ENCODE measurements around the gene HEXIM1.

The HEXIM1 gene, protein sequence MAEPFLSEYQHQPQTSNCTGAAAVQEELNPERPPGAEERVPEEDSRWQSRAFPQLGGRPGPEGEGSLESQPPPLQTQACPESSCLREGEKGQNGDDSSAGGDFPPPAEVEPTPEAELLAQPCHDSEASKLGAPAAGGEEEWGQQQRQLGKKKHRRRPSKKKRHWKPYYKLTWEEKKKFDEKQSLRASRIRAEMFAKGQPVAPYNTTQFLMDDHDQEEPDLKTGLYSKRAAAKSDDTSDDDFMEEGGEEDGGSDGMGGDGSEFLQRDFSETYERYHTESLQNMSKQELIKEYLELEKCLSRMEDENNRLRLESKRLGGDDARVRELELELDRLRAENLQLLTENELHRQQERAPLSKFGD

DNA sequence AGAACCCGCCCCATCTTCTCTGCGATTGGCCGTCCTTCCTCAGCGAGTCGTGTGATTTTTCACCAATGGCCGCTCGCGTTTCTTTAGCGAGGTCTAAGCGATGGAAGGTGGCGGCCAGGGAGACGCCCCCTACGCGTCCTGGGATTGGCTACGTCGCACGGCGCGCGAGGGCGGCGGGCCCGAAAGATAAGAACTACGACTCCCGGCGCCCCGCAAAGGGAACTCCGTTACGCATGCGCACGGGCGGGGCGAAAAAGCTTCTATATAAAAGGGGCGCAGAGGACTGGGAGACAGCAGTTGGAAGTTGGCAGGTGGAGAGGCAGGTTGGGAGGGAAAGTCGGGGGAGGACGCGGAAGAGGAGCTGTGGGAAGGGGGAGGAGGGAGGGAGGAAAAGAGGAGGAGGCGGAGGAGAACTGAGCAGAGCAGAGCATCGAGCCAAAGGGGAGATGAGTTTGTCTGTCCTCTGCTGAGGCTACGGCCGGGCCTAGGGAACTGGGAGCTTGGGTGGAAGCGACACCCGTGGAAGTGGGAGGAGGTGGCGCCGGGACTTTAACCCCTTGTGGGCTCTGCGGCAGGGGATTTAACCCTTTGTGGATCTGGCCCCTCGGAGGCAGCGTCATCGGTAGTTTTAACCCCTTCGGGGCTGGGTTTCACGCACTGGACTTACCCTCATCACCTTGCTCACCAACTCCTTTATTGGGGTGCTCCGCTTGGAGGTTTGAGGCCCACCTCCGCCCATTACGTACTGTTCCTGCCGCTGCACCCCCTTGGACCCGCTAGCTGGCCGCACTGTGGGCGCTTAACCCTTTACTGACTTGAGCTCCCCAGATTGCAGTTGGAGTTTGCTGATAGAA, at the start of gene HEXIM1:
TSS of gene HEXIM1 (plus strand) at position 293 of the 854 bp plus-strand sequence. CDS start 716 bp downstream, outside the sequence.
- peak; percentile 97 for FAIRE-seq

DNA sequence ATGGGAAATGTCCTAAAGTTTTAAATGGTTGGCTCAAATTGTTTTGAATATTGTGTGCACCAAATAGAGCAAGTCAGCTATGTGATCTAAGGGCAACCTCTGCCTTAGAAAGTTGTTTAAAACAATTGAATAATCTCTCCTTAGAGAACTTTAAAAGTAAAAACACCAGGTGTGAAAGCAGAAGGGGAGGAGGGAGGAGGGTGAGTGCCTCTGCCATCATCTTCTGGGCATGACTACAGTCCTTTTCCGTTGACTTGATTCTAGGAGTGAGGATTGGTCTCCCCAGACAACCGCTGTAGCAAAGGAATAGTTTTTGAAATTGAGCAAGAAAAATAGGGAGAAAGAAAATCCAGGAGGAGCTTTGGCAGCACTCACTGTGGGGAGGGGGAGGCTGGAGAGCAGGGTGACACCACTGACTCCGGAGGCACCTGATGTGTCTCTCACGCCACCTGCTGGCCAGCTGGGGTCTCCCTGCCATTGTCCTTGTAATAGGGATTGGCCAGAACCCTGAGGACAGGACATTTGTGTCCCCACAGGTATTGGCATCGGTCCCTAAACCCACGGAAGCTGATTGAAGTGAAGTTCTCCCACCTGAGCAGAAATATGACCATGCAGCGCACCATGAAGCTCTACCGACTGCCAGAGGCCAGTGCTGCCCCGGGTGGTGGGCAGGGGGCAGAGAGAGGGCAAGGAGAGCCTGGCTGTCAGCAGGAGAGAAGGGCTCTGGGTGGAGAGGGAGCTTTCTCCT, 49.2 kb upstream of the HEXIM1 start:
- FAIRE-seq: peak; percentile 23

DNA sequence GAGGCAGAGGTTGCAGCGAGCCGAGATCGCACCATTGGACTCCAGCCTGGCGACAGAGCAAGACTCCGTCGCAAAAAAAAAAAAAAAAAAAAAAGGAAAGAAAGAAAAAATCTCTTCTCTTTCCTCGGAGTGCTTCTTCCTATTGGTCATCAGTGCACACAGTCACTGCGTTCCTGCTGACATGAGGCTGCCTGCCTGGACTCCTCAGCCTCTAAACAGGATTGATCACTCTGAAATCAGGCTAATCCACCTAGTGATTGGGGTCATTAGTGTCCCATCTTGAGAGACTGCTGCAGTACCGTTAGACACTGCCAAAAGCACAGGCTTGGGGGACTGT, 46.8 kb upstream of the HEXIM1 start:
- no peak for FAIRE-seq

DNA sequence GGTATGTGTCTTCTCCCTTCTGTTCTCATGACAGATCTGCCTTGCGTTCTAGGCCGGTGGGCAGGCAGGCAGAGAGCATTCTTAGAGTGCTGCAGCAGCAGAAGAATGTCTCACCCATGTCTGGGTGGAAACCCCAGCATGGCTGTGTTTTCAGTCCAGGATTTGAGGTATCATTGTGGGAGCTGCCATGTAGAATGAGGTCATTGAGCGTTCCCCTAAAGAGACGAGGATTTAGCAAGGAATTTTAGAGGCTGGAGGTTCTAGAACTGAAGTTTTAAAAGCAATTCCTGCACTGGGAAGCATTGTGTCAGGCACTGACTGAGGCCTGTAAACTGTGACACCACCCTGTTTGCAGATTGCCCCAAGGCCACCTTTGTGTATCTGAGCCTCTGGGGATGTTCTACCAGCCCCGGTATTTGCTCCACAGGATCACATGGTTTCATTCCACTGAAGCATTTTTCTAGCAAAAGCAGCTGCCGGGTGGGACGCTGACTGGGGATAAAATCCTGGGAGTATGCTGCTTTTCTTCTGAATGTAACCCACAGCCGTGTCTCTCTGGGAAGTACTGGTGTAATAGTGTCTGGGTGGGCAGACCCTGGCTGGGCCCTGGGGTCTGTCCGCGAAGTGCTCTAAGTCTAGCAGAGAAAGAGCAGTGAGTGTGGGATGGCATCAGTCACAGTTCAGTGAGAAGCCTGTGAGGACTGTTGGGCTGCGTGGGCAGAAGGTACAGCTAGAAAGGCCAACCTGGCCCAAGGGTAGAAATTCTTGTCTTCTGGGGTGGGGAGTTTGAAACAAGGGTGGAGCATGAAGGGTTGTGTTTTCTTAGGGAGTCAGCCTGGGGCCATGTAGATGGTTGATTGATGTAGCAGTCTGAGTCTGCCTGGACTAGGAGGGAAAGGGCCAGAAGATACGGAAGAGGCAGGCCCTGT, 46.1 kb upstream of the HEXIM1 start:
- FAIRE-seq: no peak

DNA sequence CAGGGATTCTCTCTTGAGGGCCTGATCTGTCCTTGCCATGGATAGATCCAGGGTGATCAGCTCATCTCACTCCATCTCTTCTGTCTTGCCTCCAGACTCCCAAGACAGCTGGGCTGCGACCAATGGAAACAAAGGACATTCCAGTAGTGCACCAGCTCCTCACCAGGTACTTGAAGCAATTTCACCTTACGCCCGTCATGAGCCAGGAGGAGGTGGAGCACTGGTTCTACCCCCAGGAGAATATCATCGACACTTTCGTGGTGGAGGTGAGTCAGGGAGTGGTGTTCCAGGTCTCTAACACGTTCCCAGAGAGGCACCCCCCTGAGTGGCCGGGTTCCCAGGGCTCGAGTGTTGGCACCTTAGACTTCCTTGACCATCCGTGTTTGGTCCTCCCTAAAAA, 45.4 kb upstream of the HEXIM1 start:
- no peak for FAIRE-seq

DNA sequence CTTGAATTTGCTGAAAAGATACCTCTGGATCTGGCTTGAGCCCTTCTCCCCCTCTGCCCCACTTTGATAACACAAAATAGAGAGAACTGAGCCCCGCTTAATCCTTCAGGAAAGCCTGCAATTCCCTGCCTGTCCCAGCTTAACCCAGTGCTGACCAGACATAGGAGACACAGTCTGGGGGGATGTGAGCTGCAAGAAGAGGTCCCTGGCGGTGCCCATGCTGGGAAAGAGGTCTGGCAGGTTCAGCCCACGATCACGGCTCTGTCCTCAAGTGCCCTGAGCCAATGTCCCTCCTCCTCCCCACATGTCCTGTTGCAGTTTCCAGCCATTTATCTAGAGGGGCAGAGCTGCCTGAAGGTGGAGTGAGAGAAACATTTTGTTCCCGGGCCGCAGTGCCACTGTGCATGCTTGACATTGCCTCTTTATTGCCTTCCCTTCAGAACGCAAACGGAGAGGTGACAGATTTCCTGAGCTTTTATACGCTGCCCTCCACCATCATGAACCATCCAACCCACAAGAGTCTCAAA, 44.9 kb upstream of the HEXIM1 start:
- FAIRE-seq: no peak

DNA sequence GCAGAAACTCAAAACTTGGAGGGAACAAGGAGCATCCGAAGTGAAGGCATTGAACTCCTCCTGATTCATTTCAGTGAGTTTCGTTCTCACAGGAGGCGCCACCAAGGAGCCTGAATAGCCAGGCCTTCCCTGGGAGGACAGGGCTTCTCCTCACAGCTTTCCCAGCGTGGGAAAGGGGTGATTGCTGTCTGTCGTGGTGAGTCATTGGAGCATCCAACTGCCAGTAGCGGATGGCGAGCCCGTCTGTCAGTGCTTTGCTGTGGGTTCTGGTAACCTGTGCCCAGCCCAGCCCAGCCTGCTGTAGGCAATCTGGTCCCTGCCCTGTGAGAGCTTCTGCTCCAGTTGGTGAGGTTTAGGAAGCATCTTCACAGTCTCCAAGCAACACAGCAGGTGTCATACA, 44.2 kb upstream of the HEXIM1 start:
- no peak for FAIRE-seq

DNA sequence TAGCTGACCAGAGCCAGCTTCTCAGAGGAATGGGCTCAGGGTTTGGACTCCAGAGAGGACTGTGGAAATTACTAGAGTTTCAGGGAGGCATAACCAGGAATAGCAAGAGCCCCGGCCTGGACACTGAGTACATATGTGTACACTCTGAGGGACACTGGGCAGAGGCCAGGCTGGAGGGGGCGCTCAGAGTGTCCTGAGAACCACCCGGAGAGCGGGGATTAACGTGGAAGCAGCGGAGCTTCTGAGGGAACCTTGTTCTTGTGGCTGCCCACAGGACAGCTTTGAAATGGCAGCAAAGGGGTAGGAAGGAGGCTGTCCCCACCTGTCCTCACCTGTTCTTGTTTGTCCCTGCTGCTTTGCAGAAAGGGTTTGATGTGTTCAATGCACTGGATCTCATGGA, 43.8 kb upstream of the HEXIM1 start:
- FAIRE-seq: no peak

DNA sequence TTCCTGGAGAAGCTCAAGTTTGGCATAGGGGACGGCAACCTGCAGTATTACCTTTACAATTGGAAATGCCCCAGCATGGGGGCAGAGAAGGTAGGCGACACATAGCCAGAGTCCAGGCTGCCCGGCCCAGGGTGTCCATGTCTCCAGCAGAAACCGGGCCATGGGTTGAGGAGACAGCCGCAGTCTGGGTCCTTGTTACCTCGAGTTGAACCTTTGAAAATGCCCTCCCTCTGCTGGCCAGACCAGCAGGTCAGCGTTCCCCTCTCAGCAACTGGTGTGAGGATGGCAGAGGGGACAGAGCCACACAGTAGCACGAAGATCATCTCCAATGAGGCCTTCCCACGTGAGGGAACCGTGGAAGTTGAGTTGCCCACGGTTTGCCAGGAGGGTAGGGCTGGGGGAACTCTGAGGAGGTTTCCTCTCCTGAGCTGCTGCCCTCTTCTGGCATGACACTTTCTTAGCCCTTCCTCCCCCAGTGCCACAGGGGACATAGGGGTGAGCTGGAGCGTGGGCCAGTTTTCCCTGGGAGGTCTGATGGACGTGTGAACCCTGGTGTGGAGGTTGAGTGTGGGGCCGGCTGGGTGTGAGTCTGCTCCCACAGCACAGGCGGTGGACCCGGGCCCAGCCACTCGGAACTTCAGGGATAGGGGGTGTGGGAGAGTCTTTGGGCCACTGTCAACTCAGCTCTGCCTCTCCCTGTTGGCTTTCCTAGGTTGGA, 43.2 kb upstream of the HEXIM1 start:
- no peak for FAIRE-seq

DNA sequence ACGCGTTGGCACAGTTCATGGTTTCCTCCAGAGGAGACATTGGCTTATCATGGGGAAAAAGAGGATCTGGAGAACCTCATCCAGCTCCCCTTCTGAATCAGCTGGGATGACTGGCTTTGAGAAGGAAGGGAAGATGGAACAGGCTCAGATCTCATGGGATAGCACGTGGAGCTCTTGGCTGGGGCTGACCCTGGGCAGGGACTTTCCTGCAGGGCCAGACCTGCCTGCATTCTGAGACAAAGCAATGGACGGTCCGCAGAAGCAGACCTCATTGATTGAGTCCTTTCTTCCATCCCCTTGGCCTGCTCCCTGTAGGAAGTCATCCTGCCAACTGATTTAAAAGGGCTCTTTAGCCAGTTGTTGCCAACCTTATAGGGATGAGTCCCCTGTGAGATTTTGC, 42.2 kb upstream of the HEXIM1 start:
- FAIRE-seq: no peak

DNA sequence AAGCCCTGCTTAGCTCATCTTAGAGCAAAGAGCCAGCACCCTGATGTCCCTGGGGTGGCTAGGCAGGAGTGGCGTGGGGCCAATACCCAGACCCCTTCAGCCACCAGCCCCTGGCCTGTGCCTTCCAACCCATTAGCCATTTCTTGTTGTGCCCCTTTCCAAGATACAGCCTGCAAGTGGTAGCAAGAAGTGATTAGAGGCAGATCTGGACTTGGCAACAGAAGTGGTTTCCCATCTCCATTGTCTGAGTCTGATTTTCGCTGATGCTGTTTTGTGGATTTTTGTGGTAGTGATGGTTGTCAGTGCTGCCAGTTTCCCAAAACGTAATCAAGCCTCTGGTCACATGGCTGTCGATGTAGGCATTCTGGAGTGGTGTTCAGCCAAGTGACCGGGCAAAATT, 41.7 kb upstream of the HEXIM1 start:
- no peak for FAIRE-seq

DNA sequence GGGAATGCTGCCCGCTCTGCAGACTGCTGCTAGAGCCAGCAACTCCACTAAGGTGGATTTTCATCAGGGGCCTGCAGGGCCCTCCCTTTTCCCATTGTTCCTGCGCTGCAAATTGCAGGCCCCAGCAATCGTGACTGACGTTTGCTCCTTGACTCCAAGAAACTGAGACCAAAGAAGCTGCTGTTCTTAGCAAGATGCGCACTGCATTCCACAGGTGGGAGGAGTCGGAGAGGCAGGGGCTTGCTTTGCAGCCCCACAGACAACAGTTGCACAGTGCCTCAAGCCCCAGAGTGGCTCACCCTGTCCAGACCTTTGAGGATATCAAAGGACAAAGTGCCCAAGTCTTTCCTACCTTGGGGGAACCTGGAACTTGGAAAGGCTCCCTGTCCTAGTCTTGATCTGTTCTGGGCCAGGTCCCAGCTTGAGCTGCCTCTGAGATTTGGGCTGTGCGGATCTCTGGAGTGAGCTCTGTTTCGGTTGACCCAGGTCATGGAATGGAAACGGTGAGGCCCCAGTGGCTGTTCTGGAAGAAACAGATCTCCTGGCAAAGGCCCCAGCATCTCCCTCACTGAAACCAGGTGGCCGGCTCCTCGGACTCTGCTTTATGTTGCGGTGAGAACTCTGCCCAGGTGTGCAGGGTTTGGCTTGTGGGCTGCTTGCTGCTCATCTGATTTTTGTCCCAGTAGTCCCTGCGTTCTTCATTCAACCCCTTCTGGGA, 40.8 kb upstream of the HEXIM1 start:
- no peak for FAIRE-seq

DNA sequence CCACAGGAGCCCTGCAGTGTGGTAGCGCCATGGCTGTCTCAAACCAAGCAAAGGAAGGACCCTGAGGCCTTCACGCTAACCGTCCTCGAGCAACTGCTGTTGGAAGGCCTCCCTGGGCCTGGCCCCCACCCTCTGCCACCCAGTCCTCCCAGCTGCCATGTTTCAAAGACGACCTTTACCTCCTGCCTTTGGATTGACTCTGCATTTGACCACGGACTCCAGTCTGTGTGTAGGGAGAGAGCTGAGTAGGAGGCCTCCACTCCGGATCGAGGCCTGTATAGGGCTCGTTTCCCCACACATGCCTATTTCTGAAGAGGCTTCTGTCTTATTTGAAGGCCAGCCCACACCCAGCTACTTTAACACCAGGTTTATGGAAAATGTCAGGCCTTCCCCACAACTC, 40.2 kb upstream of the HEXIM1 start:
- no peak for FAIRE-seq

DNA sequence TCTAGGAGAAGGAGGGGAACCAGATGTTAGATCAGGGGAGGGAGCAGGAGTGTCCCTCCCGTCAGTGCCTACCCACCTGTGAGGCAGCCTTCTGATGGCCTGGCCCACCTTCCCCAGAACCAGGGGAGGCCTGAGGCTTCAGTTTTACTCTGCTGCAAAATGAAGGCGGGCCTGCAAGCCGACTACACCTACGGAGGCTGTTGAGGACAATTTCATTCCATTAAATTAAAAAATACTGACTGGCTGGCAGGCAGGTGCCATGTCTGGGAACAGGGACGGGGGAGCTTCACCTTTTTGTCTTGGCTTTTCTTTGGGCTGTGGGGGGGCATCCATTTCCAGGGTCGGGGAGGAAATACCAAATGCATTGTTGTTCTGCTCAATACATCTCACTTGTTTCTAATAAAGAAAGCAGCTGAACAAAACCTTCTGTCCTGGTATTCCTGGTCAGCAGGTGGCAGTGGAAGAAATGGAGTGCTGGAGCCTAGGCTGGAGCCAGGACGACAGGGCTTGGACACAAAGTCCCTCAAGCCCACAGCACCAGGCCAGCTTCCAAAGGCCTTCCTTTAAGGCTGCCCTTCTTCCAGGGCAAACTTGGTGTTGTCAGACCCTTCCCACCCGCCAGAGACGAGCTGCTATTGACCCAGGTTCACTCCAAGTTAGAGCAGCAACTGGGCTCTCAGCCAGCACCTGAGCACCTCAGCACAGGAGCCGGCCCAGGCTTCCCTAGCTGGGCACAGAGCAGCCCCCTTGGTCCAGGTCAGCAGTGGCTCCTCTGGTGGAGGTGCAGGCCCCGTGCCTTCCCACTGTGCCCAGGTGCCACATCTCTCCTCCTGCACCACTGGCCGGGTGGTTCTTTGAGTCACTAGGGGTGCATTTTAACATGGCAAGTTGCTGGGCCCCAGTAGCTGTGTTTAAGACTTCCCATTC, 39.4 kb upstream of the HEXIM1 start:
- FAIRE-seq: no peak

DNA sequence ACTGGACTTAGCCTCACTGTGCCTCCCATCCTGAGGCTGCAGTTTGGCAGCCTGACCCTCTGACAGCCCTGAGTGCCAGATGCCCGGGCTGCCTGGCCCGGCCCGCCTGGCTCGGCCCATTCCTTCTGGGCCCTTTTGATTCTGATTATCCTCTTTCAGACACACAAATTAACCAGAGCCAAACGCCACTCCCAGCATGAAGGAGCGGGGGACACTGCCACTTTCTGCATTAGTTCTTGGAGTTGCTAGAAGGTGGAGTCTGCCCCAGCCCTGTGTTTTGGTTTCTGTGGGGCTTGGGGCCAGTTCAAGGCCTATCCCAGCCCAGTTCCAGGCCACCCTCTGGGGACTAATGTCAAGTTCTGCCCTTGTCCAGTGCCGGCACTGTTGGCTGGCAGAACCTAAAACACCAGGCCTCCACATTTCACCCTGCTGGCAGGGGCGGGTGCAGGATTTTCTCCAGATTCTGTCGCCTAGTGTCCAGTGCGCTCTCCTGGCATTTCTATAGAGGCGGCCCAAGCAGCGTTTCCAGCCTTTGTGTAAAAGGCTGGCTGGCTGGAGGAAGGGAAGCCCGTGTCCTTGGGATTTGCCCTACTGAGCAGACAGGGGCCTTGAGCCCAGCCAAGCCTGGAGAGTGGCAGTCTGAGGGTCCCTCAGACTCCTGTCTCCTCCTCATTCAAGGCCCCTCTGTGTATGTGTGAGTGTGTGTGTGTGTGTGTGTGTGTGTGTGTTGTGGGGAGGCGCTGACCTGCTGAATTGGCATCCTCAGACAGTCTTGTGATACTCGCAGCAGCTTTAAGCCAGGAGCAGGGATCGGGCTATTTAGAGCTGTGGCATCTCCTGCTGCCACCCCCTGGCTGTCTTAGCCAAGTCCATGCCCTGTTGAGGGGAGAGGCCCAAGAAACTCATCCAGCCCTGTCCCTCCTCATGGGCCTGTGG, 37.3 kb upstream of the HEXIM1 start:
- FAIRE-seq: no peak

DNA sequence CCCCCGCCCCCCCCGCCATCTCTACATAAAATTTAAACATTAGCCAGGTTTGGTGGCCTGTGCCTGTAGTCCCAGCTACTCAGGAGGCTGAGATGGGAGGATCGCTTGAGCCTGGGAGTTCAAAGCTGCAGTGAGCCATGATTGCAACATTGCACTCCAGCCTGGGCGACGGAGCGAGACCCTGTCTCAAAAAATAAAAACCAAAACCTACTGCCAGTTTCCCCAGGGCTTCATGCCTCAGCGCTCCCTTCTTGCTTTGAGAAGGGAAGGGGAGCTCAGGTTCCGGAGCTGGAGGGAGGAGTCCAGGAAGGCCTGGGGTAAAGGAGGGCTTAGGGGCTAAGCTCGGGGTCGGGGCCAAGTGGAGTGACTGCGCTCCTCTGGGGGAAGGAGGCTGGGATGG, 36.4 kb upstream of the HEXIM1 start:
- no peak for FAIRE-seq

DNA sequence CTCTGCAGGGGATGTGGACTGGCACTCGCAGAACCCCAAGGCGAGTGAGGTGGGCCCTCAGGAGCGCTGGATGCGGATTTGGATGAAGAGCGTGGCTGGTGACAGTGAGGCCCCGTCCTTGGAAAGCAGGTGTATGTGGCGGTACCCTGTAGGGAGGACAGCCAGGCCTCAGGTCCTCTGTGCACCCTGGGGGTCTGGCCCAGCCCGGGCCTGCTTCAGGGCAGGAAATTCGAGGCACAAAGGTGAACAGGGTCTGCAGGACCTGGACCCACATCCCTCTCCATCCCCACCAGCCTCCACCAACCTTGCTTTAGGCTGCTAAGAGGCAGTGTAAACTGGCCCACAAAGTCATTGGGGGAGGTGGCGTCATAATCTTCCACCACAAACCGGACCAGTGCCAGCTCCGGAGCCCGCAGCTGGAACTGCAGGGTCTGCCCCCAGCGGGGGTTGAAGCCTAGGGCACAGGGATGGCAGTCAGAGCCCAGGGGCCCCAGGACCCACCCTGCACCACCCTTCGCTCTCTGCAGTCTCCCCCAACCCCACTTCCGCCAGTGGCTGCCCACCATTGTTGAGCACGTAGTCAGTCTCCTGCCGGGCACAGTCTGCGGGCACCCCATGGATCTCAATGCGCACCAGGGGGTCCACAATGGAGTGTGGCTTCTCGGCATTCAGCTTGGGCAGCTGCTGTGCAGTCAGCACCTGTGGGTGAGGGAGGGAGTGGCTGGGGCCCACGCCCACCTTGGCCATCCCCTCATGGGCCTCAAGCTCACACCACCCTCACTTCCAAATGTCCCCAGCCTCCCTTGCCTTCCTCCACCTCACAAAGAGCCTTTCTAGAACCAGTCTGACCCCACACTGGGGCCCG, 35.5 kb upstream of the HEXIM1 start:
- FAIRE-seq: no peak

DNA sequence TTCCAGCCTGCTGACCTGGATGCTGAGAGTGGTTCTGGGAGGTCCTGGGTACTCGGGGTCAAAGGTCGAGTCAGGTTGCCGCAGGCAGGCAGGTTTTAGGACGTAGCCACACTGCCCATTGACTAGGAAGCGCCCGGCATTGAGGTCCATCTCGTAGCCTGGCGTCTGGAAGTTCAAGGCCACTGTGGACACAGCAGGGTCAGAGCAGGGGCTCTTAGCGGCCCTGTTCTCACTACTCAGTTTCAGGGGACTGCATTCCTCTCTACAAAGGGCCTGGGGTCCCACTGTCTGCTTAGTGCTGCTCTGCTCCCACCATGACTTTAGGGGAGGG, 34.9 kb upstream of the HEXIM1 start:
- no peak for FAIRE-seq

Data from G401.6 (cell line).